Lower lobe of right lung (tissue), 2 donors: ENCODE results near the gene OR51A7. TPM values are rescaled to one million over a fixed set of nuclear protein-coding genes. Genes with fewer than 3 reads are reported as not detected.
"Not testable (repeated sequence)": the region's sequence is repeated elsewhere in the genome, so short reads cannot be mapped to it uniquely, and the experiment has no call there.

Source experiments
- ATAC-seq, 2 donors: fragments of 200-7000 bp; cut with Tn5 transposase; one replicate each; pipeline ENCODE4 v1.9.1; 2020 to 2022; ENCODE audit warnings: mild to moderate bottlenecking in 2 of 2, moderate library complexity in 2 of 2
- DNase-seq: peaks from one replicate; pipeline ENCODE4 v3.0.0-alpha.2; 2020
- H3K27ac ChIP-seq: fragments of 200-600 bp; one replicate; pipeline ENCODE4 v1.8.0; 2022
- H3K27me3 ChIP-seq: fragments of 200-600 bp; one replicate; pipeline ENCODE4 v1.8.0; 2022; ENCODE audit warnings: low read depth
- H3K36me3 ChIP-seq: fragments of 200-600 bp; one replicate; pipeline ENCODE4 v1.8.0; 2022; ENCODE audit warnings: mild to moderate bottlenecking
- H3K4me1 ChIP-seq: fragments of 200-600 bp; one replicate; pipeline ENCODE4 v1.8.0; 2022
- H3K4me3 ChIP-seq: fragments of 200-600 bp; one replicate; pipeline ENCODE4 v1.8.0; 2022; ENCODE audit warnings: mild to moderate bottlenecking
- H3K9me3 ChIP-seq: fragments of 200-600 bp; one replicate; pipeline ENCODE4 v1.8.0; 2022
- intact Hi-C: fragments of 100-400 bp; cut with DNase I; formaldehyde crosslinking; loops from one replicate; pipeline ENCODE4 v1.11.0; 2022
- long read RNA-seq: library from polyadenylated mRNA; unstranded; transcript quantifications from one replicate; pipeline ENCODE4 v2.0.0, GENCODE V29; 2021
- total RNA-seq: library from RNA; stranded (reverse); fragmentation: NEBNext Ultra II Directional; extraction: Animal tissue kit (Norgen Biotek cat#: 25700); gene quantifications from one replicate; pipeline ENCODE4 v1.2.1, GENCODE V29; 2021
- TF ChIP-seq, protein P1 (sequence below): fragments of 200-600 bp; IDR thresholded peaks from one replicate; pipeline ENCODE4 v1.8.0; 2022; ENCODE audit warnings: antibody characterized with exemption, mild to moderate bottlenecking
- donor health status: DM: no; HTN: yes; CAD: no; lungs with severe emphysema.

The OR51A7 gene, protein sequence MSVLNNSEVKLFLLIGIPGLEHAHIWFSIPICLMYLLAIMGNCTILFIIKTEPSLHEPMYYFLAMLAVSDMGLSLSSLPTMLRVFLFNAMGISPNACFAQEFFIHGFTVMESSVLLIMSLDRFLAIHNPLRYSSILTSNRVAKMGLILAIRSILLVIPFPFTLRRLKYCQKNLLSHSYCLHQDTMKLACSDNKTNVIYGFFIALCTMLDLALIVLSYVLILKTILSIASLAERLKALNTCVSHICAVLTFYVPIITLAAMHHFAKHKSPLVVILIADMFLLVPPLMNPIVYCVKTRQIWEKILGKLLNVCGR
- not detected for total RNA-seq
- long read RNA-seq: 0 reads

DNA sequence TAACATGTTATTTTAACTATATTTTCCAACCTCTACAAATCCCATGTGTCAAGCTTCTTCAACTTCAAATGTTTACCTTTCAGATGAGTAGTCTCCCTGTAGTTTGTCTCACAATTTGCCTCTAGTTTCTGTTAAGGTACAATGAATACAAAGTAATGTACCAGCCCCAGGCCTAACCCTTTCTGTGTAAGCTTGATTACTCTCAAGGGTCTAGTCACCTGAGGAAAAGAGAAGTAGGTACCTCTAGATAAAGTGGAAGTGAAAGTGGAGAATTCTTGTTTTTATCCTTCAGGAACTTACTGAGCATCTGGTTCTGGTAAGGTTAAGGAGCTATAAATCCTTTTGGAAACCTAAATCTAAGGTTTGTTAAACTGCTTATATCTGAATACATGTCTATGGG, at the start of gene OR51A7:
OR51A7 (plus strand) TSS at position 300 of the 400 bp plus-strand sequence. CDS start 3,587 bp downstream, outside the sequence.
- intact Hi-C loops: no loop called here
- H3K9me3 ChIP-seq: no peaks in the 10 kb centered on the region
- TF ChIP-seq, protein P1, sequence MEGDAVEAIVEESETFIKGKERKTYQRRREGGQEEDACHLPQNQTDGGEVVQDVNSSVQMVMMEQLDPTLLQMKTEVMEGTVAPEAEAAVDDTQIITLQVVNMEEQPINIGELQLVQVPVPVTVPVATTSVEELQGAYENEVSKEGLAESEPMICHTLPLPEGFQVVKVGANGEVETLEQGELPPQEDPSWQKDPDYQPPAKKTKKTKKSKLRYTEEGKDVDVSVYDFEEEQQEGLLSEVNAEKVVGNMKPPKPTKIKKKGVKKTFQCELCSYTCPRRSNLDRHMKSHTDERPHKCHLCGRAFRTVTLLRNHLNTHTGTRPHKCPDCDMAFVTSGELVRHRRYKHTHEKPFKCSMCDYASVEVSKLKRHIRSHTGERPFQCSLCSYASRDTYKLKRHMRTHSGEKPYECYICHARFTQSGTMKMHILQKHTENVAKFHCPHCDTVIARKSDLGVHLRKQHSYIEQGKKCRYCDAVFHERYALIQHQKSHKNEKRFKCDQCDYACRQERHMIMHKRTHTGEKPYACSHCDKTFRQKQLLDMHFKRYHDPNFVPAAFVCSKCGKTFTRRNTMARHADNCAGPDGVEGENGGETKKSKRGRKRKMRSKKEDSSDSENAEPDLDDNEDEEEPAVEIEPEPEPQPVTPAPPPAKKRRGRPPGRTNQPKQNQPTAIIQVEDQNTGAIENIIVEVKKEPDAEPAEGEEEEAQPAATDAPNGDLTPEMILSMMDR: no peak
- no peaks in the 10 kb centered on the region for H3K36me3 ChIP-seq
- ATAC-seq (no peak), DNase-seq (no peak)
- no peak within 1 kb of the TSS for H3K4me3 ChIP-seq
- H3K27me3 ChIP-seq: no peaks in the 10 kb centered on the region
- no peak within 1 kb of the TSS for H3K27ac ChIP-seq
- H3K4me1 ChIP-seq: no peaks in the 10 kb centered on the region

DNA sequence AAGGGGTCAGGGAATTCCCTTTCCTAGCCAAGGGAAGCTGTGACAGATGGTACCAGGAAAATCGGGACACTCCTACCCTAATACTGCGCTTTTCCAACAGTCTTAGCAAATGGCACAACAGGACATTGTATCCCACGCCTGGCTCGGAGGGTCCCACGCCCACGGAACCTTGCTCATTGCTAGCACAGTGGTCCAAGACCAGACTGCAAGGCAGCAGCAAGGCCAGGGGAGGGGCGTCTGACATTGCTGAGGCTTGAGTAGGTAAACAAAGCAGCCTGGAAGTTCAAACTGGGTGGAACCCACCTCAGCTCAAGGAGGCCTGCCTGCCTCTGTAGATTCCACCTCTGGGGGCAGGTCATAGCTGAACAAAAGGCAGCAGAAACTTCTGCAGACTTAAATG, 49.3 kb upstream of the OR51A7 start:
- H3K9me3 ChIP-seq, H3K36me3 ChIP-seq, intact Hi-C loops: not testable (repeated sequence)

DNA sequence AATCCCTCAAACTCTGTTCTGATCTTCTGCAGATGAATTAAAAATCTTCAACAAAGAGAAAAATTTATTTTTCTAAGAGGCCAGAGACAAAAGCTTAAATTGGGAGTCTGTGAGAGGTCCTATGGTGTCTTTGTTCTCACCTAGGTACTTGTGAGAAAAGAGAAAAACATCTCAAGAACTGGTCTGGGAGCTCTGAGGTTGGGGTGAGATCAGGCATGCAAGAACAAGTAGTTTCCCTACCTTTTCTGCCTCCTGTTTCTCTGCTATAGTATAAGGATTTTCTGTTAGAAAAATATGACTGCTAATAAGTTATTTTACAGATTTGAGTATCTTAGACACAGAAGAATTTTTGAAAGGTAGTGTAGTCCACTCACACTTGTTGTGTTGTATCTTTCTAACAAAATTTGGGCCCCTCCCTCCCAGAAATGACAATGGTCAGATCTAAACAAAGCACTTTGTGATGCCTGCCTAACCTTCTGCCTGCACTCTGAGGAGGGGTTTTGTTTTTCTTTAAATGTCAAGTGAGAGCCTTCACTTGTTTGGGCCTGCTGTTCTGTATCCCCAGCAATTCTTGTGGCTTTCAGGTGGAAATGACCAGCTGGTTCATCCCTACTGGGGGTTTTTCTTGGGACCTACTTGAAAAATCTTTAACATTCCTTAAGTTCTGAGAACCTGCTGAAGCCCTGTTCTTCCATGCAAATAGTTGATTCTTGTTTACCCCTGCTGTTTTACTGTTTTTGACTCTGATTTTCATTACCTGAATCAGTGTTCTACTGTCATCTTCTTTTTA, 40.9 kb upstream of the OR51A7 start:
- intact Hi-C loops: no loop called here
- DNase-seq: no peak
- H3K27me3 ChIP-seq: no peaks in the 10 kb centered on the region
- H3K4me3 ChIP-seq: no peak overlapping the region
- no peak overlapping the region for H3K27ac ChIP-seq
- TF ChIP-seq, protein P1: no peak
- no peaks in the 10 kb centered on the region for H3K4me1 ChIP-seq
- ATAC-seq: no peak
- no peaks in the 10 kb centered on the region for H3K36me3 ChIP-seq
- H3K9me3 ChIP-seq: no peaks in the 10 kb centered on the region

More for the DNA sequence above, 49.3 kb upstream of the OR51A7 start:
- H3K4me3 ChIP-seq, H3K4me1 ChIP-seq, DNase-seq, H3K27me3 ChIP-seq, ATAC-seq, H3K27ac ChIP-seq: not testable (repeated sequence)

DNA sequence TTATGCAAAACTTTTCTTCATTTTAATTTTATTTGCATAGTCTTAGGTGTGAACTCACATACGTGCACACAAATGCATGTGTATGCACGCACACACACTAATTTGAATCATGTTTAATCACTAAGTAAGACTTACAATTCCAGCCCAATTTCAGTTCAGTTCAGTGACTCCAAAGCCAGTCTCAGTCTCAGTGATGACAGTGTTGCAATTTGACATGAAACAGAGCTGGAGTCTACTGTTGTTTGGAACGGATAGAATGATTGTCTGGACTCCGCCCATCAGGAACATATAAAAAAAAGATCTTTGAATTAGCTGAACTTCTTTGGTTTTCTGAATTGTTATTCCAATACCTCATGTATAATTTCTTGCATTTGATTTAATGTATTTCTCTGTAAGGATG, 39.7 kb upstream of the OR51A7 start:
- intact Hi-C loops: no loop called here
- H3K4me1 ChIP-seq: no peaks in the 10 kb centered on the region
- H3K27me3 ChIP-seq: no peaks in the 10 kb centered on the region
- TF ChIP-seq, protein P1: no peak
- no peak for ATAC-seq
- DNase-seq: no peak
- no peaks in the 10 kb centered on the region for H3K9me3 ChIP-seq
- H3K36me3 ChIP-seq: no peaks in the 10 kb centered on the region
- no peak overlapping the region for H3K4me3 ChIP-seq
- no peak overlapping the region for H3K27ac ChIP-seq

DNA sequence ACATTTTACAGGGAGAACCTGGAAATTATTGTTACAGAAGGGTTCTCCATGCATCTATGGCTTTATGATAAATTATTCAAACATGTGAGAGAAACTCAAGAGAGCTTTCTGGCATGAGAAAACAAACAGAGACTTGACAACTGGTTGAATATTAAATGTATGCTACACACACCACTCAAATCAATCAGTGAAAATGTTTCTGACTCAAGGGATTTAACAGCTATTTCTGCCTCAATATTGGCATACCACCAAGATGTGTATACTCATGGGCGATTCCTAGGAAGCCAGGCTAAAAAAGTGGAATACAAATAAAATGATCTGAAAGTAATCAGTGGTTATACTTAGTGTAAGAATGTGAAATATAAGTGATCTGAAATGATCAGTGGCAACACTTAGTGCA, 37.7 kb upstream of the OR51A7 start:
- Histone ChIP-seq H3K4me1 (no peaks in the 10 kb centered on the region), H3K4me3 (no peak overlapping the region), H3K9me3 (no peaks in the 10 kb centered on the region), H3K27ac (no peak overlapping the region), H3K27me3 (no peaks in the 10 kb centered on the region), H3K36me3 (no peaks in the 10 kb centered on the region)
- TF ChIP-seq, protein P1: no peak
- DNase-seq (no peak), ATAC-seq (no peak)
- intact Hi-C loops: no loop called here

DNA sequence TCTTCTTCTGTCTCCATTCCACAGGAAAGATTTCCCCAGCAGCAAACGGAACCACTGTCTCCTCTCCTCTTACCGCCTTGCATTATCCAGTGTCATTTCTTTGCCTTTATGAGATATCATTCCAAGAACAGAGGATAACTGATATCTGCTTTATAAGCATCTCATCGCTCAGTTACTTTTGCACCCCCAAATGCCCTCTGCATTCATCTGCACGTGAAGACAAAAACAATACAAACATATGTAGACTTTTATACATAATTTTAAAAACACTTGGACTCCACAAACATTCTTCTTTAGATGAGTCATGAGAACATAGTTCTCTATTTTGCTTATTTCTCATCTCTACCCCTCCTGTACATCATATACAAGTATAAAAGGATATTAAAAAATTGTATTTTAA, 22.4 kb upstream of the OR51A7 start:
- no peaks in the 10 kb centered on the region for H3K27me3 ChIP-seq
- no peak for ATAC-seq
- H3K4me1 ChIP-seq: no peaks in the 10 kb centered on the region
- H3K27ac ChIP-seq: no peak overlapping the region
- DNase-seq: no peak
- intact Hi-C loops: no loop called here
- H3K9me3 ChIP-seq: no peaks in the 10 kb centered on the region
- TF ChIP-seq, protein P1: no peak
- H3K4me3 ChIP-seq: no peak overlapping the region
- H3K36me3 ChIP-seq: no peaks in the 10 kb centered on the region
